GM18502 (cell line): ENCODE measurements around the gene B3GNT7.
"Not testable (repeated sequence)": the region's sequence is repeated elsewhere in the genome, so short reads cannot be mapped to it uniquely, and the experiment has no call there.

Experiments
- ATAC-seq: cut with Tn5 transposase; IDR thresholded peaks from one replicate; pipeline ENCODE4 v1.9.1; 2021; ENCODE audit warnings: mild to moderate bottlenecking; ENCODE audit not compliant: unreplicated experiment, poor library complexity

Gene B3GNT7

DNA sequence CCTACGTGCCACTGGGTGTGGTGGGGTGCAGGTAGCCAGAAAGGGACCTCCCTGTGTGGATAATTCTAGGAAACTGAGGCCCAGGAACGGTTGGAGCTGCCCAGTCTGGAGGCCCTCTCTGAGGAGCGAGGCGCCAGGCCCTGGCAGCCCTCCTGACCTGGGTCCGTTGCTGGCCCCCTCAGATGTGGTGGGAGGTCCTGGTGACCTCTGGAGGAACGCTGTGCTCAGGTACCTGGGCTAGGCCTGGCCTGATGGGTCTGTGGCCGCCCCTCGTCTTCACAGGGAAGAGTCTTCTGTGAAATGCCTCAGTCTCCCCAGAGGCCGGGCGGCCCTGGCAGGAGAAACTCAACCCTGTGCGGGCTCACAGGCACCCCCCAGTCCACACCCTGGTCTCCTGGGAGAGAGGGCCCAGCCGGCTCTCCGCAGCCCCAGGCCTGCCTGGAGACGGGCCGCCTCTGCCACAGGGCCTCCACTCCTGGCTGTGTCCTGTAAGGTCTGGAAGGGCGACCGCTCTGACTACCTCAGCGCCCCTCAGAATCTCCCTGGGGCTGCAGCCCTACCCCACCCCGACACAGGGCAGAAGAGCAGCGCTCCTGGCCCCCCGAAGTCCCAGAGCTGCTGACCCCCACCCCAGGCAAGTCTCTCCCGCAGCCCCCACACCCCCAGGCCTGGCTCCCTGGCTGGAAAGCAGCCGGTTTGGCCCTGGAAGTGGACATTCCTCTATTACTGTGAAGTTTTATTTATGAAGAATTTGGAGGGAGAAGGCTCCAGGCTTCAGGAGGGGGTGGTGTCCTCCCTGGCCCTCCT, 3.7 kb downstream of the B3GNT7 start:
- ATAC-seq = no peak

DNA sequence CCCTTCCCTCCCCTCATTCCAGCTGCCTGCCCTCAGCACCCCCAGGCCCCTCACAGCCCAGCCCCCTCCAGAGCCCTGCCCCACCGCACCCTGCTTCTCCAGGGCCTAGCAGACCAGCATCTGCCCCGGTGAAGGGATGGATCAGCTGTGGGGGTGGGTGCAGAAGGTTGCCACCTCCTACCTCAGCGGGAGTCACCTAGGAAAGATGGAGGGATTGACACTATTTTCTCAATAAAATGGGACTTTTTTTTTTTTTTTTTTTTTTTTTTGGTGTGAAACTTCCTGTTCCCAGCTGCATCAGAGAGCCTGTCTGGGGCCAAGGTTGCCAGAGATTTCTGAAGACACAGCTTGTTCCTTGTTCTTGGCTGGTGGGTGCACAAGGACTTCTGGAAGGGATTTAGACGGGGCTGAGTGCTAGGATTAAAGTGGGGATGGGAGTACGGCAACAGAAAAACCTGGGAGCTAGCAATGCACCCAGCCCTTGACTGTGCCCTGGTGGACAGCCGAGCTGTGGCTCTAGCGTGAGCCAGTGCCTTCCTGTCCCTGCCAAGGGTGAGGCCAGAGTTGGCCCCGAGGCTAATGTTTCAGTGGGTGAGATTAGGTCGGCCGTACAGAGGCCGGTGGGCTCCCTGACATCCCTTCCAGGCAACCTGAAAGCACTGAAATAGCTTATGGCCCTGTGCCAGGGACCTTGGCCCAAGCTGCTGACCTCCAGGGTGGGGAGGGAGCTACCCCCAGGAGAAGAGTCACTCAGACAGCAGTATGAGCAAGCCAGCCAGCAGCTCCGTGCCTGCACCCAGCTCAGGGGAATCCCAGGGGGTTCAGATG, 4.6 kb downstream of the B3GNT7 start:
- ATAC-seq = no peak

DNA sequence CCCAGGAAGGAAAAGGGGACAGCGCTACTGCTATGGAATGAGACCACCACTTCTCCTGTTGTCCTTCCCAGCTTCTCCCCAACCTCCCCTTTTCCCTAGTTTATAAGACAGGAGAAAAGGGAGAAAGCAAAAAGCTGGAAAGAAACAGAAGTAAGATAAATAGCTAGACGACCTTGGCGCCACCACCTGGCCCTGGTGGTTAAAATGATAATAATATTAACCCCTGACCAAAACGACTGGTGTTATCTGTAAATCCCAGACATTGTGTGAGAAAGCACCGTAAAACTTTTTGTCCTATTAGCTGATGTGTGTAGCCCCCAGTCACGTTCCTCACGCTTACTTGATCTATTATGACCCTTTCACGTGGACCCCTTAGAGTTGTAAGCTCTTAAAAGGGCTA, 5.2 kb downstream of the B3GNT7 start:
- ATAC-seq = not testable (repeated sequence)

DNA sequence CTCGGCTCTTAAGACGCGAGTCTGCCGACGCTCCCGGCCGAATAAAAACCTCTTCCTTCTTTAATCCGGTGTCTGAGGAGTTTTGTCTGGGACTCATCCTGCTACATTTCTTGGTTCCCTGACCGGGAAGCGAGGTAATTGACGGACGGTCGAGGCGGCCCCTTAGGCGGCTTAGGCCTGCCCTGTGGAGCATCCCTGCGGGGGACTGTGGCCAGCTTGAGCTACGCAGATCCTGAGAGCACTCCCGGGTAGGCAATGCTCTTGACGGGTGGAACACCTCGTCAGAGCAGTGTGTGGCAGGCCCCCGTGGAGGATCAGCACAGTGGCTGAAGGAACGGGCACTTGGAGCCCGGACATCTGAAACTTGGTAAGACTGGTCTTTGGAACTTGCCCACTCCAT, 5.6 kb downstream of the B3GNT7 start:
- not testable (repeated sequence) for ATAC-seq

DNA sequence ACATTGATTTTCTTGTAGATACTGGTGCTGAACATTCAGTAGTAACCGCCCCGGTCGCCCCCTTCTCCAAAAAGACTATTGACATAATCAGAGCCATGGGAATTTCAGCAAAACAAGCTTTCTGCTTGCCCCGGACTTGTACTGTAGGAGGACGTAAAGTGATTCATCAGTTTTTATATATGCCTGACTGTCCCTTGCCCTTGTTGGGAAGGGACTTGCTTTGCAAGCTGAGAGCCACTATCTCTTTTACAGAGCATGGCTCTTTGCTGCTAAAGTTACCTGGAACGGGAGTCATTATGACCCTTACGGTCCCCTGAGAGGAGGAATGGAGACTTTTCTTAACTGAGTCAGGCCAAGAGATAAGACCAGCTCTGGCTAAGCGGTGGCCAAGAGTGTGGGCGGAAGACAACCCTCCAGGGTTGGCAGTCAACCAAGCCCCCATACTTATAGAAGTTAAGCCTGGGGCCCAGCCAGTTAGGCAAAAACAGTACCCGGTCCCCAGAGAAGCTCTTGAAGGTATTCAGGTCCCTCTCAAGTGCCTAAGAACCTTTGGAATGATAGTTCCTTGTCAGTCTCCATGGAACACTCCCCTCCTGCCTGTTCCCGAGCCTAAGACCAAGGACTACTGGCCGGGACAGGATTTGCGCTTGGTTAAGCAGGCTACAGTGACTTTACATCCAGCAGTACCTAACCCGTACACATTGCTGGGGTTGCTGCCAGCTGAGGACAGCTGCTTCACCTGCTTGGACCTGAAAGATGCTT, 8.1 kb downstream of the B3GNT7 start:
- ATAC-seq = not testable (repeated sequence)

DNA sequence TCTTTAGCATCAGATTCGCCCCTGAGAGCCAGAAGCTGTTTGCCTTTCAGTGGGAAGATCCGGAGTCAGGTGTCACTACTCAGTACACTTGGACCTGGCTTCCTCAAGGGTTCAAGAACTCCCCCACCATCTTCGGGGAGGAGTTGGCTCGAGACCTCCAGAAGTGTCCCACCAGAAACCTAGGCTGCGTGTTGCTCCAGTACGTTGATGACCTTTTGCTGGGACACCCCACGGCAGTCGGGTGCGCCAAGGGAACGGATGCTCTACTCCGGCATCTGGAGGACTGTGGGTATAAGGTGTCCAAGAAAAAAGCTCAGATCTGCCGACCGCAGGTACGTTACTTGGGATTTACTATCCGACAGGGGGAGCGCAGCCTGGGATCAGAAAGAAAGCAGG, 8.7 kb downstream of the B3GNT7 start:
- not testable (repeated sequence) for ATAC-seq

DNA sequence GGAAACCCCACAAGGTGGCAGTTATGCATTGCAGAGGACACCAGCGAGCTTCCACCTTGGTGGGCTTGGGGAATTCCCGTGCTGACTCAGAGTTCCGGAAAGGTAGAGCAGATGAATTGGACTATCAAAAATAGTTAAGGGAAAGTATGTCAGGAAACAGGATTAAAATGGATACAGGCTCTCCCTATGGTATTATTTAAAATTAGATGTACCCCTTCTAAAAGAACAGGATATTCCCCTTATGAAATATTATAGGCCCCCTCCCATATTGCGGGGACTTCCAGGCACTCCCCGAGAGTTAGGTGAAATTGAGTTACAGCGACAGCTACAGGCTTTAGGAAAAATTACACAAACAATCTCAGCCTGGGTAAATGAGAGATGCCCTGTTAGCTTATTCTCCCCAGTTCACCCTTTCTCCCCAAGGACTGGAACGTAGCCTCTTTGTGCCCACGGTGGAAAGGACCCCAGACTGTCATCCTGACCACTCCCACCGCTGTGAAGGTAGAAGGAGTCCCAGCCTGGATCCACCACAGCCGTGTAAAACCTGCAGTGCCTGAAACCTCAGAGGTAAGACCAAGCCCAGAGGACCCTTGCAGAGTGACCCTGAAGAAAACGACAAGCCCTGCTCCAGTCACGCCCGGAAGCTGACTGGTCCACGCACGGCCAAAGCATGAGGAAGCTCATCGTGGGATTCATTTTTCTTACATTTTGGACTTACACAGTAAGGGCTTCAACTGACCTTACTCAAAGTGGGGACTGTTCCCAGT, 10.3 kb downstream of the B3GNT7 start:
- not testable (repeated sequence) for ATAC-seq

DNA sequence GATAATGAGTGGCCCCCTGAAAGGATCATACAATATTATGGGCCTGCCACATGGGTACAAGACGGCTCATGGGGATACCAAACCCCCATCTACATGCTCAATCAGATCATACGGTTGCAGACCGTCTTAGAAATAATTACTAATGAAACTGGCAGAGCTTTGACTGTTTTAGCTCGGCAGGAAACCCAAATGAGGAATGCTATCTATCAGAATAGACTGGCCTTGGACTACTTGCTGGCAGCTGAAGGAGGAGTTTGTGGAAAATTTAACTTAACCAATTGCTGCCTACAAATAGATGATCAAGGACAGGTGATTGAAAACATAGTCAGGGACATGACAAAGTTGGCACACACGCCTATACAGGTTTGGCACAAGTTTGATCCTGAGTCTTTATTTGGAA, 12.2 kb downstream of the B3GNT7 start:
- not testable (repeated sequence) for ATAC-seq

DNA sequence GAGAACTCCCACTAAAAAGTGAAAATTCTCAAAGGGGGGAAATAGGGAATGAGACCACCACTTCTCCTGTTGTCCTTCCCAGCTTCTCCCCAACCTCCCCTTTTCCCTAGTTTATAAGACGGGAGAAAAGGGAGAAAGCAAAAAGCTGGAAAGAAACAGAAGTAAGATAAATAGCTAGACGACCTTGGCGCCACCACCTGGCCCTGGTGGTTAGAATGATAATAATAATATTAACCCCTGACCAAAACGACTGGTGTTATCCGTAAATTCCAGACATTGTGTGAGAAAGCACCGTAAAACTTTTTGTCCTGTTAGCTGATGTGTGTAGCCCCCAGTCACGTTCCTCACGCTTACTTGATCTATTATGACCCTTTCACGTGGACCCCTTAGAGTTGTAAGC, 12.8 kb downstream of the B3GNT7 start:
- not testable (repeated sequence) for ATAC-seq

DNA sequence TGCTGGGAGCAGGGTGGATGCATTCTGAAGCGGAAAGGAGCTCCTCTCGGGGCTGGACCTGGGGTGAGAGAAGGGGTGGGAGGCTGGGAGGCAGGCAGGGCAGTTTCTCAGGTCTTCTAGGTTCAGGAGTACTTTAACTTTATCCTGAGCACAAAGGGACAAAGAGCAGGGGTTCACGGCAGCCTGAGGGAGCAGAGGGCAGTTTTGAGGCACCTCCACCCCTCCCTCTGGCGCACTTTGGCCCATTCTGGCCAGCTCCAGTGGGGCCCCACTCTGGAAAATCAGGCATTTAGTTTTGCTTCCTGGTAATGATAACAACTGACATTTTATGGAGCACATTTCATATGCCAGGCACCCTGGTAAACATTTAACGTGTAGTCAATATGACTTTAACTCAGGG, 14.3 kb downstream of the B3GNT7 start:
- no peak for ATAC-seq

DNA sequence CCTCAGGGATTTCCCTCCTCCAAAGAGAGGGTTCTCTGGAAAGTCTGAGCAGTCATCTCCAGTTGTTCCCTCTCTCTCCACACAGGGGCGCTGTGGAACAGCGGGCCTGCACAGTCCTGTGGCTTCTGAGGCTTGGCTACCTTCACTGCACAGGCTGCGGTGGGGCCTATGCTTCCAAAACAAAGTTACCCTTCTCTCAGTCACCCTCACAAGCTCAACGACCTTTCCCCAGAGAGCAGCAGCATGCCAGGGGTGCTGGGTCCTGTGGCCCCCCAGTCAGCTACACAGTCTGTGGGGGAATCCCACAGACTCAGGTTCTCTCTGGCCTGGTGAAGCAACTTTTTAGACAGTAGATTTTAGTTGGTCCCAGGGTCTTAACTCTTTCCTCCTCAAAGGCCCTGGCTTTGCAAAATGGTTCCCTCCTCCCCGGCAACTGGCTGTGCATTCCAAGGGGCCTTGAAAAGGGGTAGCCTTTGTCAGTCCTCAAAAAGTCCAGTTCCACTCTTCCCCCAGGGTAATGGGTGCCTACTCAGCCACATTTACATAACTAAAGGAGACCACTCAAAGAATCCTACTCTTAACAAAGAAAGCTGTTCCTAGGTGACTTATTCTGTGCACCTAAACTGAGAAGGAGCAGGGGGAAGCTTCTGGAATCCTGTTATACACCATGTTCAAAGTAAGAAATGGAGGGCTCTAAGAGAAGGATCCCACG, 14.9 kb downstream of the B3GNT7 start:
- ATAC-seq = no peak

DNA sequence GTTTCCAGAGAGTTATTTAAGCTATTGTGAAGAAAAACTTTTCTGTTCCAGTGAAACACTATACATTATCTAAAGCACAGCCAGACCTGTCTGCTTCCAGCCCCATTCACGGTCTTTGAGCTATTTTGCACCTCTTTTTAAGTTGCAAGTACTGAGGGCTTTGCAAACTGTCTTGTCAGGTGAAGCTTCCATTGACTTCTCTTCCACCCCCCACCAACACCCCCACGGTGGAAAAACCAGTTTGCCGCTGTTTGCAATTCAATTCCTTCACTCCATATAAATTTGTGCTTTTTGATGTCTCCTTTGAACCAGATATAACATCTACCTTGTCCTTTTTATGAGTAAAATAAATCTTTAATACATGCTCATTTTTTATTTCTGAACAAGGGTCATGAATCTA, 15.7 kb downstream of the B3GNT7 start:
- no peak for ATAC-seq

DNA sequence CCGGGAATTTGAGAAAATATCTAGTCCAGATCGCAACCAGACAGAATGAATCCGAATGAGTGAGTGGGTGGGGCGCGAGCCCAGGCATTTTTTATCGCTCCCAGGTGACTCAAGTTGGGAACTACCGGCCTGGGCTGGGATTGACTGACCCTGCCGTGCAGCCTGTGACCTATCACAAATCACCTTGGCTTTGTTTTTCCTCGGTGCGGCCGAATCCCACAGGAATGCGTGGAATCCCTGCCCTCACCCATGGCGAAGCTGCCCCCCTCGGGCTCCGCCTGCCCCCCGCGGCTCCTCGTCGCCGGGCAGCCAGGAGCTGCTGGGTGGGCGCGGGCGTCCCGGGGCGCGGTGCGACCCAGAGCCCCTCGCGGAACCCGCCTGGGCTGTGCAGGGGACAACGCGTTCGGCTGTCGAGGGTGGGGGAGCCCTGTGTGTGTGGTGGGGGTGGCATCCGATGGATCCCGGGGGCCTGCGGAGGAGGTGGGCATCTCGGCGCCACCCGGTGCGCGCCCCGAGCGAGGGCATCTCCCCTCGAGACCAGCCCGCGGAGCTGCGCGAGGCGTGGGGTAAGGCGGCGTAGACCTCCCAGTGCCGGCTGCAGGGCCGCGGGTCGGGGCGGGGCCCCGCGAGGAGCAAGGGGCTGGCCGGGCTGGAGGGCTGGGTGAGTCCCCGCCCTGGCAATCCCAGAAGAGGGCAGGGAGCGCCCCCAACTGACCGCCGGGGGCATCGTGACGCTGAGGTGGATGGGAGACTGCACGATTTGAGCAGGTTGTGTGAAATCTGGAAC, 16.5 kb downstream of the B3GNT7 start:
- ATAC-seq = peak; percentile 97

DNA sequence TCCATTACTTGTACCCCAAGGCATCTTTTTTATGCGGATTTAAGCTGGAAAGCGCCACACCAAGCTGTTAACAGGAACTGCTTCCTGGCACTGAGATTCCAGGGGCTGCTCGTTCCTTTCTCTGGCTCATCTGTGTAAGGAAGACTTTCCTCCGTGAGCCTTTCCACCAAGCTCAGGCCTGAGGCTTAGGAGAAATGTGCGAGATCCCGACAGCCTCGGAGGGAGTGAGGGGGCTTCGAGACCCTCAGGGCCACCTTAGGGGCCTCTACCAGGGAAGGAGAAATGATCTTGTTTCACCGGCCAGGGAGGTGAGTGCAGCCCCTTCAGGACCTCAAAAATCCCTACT, 17.1 kb downstream of the B3GNT7 start:
- peak; percentile 20 for ATAC-seq

DNA sequence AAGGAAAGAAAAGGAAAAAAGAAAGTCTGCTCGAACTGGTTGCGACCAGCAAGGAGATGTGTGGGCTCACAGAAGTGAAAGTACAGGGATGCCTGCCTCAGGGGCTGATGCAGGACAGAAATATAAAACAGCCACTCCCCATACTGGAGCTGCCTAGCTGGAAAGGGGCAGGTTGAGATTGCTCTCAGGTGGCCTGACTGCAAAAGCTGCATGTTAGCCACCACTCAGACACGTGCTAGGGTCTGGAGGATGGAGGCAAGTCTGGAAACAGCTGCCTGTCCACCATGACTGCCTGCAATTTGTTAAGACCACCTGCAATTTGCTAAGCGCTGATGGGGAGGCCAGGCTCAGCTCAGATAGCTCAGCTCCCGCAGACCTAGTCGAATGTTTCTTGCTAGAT, 17.9 kb downstream of the B3GNT7 start:
- no peak for ATAC-seq

DNA sequence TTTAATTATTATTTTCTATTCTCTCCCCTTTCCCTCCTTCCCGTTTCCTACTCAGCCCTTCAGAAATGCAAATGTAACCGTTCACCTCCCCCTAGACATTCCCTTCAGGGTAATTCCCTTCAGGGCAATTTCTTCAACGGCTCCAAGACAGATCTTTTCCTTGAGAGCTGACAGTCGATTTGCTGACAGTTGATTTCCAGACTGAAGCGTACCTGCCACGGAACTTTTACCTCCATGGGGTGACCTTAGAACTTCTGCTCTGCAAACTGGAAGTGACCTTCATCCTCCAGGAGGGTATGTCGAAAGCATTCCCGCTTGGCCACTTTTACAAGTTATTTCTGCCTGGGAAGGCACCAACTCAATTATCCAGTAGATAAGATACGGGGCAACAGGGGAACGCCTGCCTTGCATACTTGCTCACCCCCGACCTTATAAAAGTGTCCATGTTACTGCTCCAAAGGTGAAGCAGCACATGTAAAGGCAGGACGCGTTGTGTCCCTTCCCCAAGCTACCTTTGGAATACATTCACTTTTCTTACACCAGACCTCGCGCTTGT, 18.5 kb downstream of the B3GNT7 start:
- no peak for ATAC-seq

DNA sequence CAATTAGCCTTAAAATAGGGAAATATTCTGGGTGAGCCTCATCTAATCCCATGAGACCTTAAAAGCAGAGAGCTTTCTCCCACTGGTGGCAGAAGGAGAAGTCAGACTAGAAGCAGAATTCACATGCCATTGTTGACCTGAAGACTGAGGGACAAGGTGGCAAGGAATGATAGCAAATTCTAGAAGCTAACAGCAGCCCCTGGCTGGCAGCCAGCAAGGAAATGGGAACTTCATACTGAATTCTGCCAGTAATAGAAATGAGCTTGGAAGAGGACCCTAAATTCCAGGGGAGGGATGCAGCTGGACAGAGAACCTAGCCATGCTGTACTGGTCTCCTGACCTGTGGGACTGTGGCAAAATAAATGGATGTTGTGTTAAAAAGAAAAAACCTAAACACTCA, 19.5 kb downstream of the B3GNT7 start:
- no peak for ATAC-seq

DNA sequence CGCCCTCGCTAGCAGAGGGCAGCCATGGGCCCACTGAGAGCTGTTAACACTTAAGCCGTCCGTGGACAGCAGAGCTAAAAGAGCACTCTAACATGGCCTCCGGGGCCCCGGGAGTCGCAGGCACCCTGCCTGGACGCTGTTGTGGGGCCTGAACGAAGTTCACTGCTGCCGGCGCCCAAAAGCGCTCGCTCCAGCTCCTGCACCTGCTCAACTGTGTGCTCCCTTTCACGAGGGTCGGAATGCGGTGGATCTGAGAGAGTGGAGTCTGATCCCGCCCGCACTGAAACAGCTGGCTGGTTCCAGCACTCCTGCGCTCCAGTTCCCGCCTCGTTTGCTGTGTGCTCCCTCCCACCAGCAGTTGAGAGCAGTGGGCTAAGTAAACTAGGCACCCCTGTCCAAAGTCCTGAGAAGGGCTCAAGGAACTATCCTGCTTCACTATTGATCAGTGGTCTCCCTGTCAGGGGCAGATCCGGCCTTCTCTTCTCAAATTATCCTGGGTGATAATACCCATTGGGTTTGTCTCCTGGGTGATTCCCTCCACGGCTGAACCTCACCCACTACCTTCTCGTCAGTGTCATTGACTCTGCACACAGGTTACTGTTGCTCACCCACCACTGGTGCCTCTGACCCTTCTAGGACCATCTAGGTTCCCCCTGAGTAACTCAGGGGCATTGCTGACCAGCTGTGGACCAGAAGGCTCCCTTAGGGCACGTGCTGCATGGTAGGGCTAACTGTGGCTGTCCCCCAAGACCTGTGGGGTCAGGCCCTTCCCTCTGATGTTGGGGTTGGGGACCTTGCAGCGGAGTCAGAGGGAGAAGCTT, 23.5 kb downstream of the B3GNT7 start:
- no peak for ATAC-seq
